Measurements from ENCODE around the gene VWA1.

- TF ChIP-seq CTCF (conservative IDR thresholded peaks at IDR 0.05; ENCODE audit: low read depth, low read length) (no peak), POLR2A (IDR thresholded peaks at IDR 0.05; ENCODE audit: low read depth, low read length) (no peak), USF2 (IDR thresholded peaks at IDR 0.05; ENCODE audit: low read depth, low read length) (no peak), RFX5 (IDR thresholded peaks at IDR 0.05; ENCODE audit: low read depth, low read length) (no peak), MAFK (IDR thresholded peaks at IDR 0.05; ENCODE audit: low read depth, low read length) (no peak), MAZ (IDR thresholded peaks at IDR 0.05; ENCODE audit: borderline replicate concordance, low read depth, low read length) (no peak), BHLHE40 (IDR thresholded peaks at IDR 0.05; ENCODE audit: low read depth, low read length) (no peak), SMC3 (IDR thresholded peaks at IDR 0.05; ENCODE audit: low read depth, low read length) (no peak), RAD21 (IDR thresholded peaks at IDR 0.05; ENCODE audit: low read length) (no peak), RCOR1 (IDR thresholded peaks at IDR 0.05; ENCODE audit: insufficient replicate concordance, low read length) (no peak)
These were observed 580 bp downstream of the VWA1 start for GRCh38 chr1:1435911-1436629.

Measured in IMR-90 (cell line).